ENCODE data around the gene ZBTB32.
"Not testable (repeated sequence)": the region's sequence is repeated elsewhere in the genome, so short reads cannot be mapped to it uniquely, and the experiment has no call there.

Gene ZBTB32

GRCh38 chr19:35704218-35704617 is at the start of gene ZBTB32:
TSS of gene ZBTB32 (plus strand) at chr19:35704558. CDS start at chr19:35714627, 10,069 bp downstream.
- TF ChIP-seq CTCF (IDR thresholded peaks at IDR 0.05; ENCODE audit: low read depth, low read length): no peak
- no peak for DNase-seq (ENCODE audit: extremely low read depth, low read depth)

GRCh38 chr19:35654828-35655227 is 49.5 kb upstream of the ZBTB32 start:
- not testable (repeated sequence) for DNase-seq (ENCODE audit: extremely low read depth, low read depth)

- DNase-seq (ENCODE audit: extremely low read depth, low read depth): no peak
- TF ChIP-seq CTCF (IDR thresholded peaks at IDR 0.05; ENCODE audit: low read depth, low read length): no peak
Observed at GRCh38 chr19:35655600-35655999, 48.8 kb upstream of the ZBTB32 start.

GRCh38 chr19:35656700-35657099 is 47.7 kb upstream of the ZBTB32 start:
- no peak for DNase-seq (ENCODE audit: extremely low read depth, low read depth)
- TF ChIP-seq CTCF (IDR thresholded peaks at IDR 0.05; ENCODE audit: low read depth, low read length): no peak

GRCh38 chr19:35657904-35658700 is 46.3 kb upstream of the ZBTB32 start:
- DNase-seq (ENCODE audit: extremely low read depth, low read depth): no peak
- TF ChIP-seq CTCF (IDR thresholded peaks at IDR 0.05; ENCODE audit: low read depth, low read length): no peak

- no peak for DNase-seq (ENCODE audit: extremely low read depth, low read depth)
- no peak for TF ChIP-seq CTCF (IDR thresholded peaks at IDR 0.05; ENCODE audit: low read depth, low read length)
Observed at GRCh38 chr19:35661995-35662340, 42.4 kb upstream of the ZBTB32 start.

- DNase-seq (ENCODE audit: extremely low read depth, low read depth): no peak
- no peak for TF ChIP-seq CTCF (IDR thresholded peaks at IDR 0.05; ENCODE audit: low read depth, low read length)
Observed at GRCh38 chr19:35663981-35664380, 40.4 kb upstream of the ZBTB32 start.

GRCh38 chr19:35665157-35665556 is 39.2 kb upstream of the ZBTB32 start:
- no peak for DNase-seq (ENCODE audit: extremely low read depth, low read depth)
- no peak for TF ChIP-seq CTCF (IDR thresholded peaks at IDR 0.05; ENCODE audit: low read depth, low read length)
